DMS153 (cell line): ENCODE measurements around the gene TAGLN3.
"Not testable (repeated sequence)": the region's sequence is repeated elsewhere in the genome, so short reads cannot be mapped to it uniquely, and the experiment has no call there.

ENCODE experiments used
- DNase-seq: peaks from one replicate; lab custom pipeline; 2025; lab: John Stamatoyannopoulos, UW

The TAGLN3 gene

DNA sequence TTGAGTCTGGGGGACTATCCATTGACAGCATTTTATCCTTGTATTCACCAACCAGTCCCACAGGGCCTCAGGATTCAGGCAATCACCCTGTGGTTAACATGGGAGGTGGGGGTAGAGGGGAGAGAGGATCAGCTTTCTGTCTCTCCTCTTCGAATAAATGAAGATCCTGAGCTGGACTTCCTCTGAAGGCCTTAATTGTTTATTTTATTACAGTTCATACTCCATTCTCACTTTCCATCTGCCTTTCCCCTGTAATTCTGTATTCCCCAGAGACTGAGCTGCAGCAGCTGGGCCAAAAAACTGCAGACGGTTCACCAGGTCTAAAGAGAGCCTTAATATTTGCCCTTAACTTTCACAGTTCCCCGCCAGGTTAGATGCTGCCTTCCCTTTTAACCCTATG is 11.9 kb downstream of the TAGLN3 start:
- peak; percentile 58 for DNase-seq

DNA sequence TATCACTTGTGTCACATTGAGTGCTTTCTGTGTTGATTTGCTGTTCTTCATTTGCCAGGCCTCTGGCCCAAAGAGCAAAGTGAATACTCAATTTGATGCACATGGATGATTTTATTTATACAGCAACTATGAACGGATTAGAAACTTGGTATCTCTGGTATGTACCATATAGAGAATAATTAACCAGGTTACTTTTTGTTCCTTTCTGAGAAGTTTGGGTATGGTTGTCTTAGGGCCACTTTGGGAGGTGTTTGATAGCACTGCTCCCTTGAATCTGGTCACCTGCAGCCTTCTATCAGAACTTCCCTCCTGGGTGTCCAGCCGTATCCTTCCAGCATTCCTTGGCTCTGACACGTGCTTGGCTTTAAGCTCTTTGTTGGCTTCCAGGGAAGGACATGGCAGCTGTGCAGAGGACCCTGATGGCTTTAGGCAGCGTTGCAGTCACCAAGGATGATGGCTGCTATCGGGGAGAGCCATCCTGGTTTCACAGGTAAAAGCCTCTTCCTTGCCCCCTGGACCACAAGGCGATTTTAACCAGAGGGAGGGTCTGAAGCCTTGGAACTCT is 12.7 kb downstream of the TAGLN3 start:
- DNase-seq = no peak

DNA sequence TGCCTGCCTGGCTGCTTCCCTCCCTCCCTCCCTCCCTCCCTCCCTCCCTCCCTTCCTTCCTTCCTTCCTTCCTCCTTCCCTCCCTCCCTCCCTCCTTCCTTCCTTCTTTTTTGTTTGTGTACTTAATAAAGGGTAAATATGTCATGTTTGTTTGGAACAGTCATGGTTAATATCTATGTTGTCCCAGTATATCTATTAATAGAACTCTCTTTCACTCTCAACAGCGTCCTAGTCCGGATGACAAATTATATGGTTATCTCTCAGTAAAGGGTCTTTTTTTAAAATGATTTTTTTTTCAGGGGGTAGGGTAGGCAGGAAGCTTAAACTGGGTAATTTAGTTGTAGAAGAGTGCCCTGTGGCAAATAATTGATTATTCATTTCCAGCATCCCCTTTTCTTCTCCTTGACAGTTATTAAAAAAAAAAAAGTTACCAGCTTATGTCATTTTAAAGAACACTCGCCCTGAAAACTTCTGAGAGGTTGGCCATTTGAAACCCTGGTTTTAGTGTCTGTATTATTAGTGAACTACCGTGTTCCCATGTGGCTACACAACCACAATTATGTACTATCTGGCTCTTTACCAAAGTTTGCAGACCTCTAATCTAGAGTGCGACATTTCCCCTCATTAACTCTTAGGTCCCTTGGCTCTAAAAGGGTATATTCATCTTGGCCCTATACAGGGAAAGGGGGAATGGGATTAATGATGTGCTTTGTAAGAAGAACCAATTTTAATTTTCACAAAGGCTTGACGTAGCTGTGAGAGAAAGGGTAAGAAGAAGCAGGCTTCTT is 13.7 kb downstream of the TAGLN3 start:
- DNase-seq = no peak

DNA sequence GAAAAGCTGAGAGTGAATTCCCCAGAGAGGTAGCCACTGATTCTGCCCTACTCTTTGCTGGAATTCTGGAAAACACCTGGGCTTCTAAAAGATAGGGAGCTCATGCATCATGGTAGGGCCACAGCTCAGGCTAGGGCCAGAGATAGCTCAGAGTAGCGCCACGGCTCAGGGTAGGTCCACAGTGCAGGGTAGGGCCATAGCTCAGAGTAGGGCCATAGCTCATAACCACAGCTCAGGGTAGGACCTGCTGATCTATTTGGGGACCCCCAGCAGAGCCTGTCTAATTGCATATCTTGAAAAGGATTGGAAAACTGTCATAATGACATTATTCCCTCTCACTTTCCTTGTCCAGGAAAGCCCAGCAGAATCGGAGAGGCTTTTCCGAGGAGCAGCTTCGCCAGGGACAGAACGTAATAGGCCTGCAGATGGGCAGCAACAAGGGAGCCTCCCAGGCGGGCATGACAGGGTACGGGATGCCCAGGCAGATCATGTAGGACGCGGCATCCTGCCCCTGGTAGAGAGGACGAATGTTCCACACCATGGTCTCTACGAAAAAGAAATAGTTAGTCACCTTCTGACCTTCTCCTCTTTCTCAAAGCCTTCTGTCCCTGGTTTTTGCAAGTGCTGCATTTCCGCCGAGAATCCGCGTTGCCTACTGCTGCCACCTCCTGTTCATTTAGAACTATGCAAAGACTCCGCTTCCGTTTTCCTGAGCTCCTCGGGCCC is 14.5 kb downstream of the TAGLN3 start:
- DNase-seq = no peak

DNA sequence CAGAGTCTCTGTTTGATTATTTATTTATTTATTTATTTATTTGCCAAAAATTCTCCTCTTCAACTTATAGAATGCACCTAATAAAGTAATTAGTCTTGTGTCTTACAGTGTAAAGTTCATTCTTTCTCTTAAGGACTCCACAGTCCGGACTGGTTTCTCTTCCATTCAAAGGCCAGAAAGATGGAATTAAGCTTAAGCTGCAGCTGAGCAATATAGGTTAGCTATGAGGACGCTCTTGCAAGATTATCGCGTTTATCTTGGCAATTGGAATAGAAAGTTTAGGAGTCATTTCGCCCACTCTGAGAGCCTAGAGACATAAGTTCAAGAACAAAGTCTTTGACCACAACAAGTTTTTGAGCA is 15.0 kb downstream of the TAGLN3 start:
- DNase-seq = no peak

DNA sequence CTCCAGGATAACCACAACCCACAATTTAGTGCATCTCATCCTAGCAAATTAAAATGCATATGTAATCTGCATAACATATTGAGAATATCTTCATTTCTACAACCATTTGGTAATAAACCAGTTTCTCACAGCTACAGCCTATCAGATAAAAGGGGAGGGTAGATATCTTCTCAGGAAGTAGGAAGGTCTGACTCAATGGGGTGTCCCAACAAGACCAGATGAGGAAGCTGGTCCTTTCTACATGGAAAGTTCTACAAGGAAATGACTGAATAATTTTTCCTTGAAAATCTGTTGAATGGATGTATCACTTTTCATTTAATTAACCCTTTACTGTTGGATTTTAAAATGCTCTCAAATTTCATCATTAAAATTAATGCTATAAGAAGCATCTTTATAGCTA is 18.4 kb downstream of the TAGLN3 start:
- DNase-seq = no peak

DNA sequence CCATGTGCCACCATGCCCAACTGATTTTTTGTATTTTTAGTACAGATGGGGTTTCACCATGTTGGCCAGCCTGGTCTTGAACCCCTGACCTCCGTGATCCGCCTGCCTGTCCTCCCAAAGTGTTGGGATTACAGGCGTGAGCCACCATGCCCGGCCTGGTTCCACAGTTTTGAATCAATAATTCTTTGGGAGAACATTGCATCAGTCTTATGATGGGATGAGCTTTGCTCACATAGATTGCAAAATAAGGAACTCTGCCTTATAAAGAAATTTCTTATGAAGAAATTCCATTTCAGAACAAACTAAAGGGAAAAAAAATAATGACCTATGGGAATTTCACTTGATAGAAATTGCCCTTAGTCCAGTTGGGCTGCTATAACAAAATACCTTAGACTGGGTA is 20.0 kb downstream of the TAGLN3 start:
- no peak for DNase-seq

DNA sequence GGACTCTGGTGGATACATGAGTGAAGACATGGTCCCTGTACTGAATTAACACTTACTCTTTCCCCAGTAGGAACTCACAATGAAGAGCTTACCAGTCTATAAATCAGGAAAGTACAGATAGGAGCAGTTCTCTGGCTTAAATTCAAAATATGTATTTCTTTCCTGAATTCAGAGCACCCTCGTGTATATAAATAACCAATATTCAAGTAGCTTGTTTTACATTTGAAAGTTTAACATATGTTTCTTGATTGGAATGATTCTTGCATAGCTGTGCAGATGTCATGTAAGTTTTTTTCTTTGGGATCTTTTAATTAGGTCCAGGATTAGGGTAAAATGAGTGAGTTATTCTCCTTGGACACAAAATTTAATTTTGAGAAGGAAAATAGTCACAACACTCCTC is 21.0 kb downstream of the TAGLN3 start:
- DNase-seq = no peak

DNA sequence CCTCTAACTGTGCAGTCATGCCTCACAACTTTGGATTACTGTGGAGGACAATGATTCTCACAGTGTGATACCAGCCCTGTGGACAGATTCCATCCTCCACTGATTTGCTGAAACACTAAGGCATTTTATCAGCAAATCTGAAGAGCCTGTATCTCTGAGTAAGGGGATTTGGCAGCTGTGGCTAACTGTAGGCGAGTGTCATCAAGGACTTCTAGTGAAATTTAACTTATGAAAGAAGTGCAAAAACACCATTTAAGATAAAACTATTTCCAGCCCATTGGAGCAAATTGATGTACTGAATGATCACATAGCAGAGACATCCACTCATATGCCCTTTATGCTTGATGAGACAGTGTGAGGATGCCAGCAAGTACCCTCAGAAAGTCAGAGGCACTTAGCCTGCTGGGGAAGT is 22.0 kb downstream of the TAGLN3 start:
- no peak for DNase-seq

DNA sequence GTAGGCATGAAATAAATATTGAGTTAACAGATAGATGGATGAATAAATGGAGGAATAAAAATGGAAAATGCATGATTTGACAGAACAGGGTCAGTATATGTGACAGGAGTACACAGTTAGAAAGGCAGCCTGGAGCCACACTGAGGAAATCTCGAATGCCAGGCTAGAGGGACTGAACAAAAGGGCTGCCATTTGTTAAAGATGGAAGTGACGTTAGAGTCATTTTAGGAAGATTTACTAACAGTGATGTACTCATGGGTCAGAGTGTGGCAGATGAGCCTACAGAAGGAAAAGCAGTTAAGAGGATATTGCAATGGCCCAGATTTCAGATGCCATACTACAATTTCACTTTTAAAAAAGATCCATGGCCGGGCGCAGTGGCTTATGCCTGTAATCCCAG is 28.4 kb downstream of the TAGLN3 start:
- DNase-seq = no peak

DNA sequence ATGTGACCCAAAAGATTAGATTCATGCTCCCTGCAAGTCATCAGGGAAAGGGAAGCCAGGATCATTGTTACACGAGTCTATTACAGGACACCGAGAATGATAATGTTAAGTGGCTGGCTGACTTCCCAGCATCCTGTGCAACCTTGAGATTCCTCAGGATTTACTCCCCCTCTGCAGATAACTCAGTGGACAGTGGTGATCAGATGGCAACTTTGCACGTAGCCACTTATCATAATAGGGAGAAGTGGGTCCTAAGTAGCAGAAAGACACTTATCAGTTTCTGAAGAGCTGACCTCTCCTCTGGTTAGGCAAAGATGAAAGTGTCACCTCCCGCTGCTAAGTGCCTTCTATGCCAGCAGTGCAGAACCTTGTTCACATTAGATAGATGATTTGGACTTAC is 29.1 kb downstream of the TAGLN3 start:
- DNase-seq = no peak

DNA sequence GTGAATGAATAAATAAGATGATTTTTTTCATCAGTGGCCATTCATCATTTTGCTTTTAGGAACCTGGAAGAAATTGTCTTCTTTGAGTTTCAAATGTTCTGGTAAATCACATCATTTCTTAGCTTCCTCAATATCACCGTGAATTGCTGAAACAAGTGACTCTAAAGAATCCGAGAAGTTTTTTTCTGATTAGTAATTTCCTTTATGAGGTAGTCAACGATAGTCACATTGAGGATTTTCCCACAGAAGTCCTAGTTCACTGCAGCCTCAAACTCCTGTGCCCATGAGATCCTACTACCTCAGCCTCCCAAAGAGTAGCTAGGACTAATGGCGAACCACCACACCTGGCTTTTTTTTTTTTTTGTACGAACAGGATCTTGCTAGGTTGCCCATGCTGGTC is 32.2 kb downstream of the TAGLN3 start:
- DNase-seq = no peak

DNA sequence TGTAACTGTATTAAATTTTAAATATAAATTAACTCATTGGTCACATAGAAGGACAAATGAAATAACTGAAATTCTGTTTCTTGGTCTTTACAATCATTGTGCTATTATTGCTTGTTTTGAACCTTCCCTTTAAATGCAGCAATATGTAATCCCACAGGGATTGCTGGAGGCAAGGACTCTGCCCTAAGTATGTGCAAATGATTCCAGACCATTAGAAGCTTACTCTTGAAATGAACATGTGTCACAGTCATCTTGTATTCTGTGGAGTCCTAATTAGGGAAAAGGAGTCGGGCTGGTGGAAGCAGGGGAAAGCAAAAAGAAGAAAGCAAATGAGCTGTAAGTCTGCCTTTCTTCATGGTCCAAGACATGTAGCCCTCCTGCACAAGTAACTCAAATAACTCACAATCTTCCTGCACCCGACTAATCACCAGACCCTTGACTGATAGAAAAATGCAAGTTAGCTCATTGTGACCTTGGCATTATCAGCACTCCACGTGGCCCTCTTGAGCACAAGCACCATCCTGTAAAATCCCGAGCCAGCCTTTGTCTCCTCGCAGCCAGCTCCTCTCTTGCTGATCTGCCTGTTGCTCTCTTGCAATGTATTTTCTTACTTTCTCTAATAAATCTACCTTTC is 33.5 kb downstream of the TAGLN3 start:
- no peak for DNase-seq

DNA sequence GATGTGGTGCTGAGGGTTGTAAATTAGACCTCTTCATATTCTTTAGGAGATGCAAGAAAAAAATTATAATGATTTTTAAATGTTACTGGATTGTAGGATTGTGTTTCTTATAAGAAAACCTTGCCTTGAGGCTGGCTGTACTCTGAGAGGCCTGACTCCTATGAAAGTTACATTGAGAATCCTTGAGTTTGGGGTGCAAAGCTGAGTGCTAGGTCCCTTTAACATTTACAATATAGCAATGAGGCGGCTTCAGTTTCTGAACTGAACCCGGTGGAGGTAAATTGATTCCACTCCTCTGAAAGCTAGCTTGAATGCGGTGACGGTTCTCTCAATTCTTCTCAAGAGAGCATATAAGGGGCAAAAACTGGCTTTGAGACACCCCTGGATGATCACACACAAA is 35.7 kb downstream of the TAGLN3 start, which contains the start of gene TMPRSS7:
TSS of gene TMPRSS7 (plus strand) at position 301 of the 400 bp plus-strand sequence. CDS start 110 bp downstream, outside the sequence.
- DNase-seq = no peak

DNA sequence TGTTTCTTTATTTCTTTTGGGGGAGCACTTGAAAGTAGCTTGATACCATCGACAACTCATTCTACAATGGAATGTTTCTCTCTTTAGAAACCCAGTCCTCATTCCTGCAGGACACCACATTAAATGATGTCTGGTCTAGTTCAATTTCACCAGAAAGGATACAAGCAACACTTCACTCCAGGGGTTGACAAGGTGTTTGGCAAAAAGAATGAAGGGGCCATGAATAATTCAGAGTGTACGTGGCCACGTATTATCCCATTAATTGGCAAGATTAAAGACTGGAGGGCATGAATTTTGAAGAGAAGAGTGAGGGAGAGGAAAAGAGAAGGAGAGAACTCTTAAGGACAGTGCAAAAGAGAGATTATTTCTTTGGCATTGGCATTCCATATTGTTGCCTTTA is 36.5 kb downstream of the TAGLN3 start:
- DNase-seq = no peak

DNA sequence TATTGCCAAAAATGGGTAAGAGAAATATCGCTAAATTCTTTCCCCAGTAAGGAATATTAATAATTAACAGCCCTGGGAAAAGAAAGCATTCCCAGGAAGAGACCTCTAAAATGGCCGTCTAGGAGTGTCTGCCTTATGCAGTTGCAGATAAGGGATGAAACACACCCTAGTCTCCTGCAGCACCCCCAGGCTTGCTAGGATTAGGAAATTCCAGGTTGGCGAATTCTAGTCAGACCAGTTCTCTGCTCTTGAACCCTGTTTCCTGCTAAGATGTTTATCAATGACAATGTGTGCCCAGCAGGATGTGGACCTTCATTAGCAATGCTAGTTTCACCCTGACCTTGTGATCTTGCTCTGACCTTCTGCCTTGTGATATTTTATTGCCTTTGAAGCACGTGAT is 38.5 kb downstream of the TAGLN3 start:
- DNase-seq = not testable (repeated sequence)

DNA sequence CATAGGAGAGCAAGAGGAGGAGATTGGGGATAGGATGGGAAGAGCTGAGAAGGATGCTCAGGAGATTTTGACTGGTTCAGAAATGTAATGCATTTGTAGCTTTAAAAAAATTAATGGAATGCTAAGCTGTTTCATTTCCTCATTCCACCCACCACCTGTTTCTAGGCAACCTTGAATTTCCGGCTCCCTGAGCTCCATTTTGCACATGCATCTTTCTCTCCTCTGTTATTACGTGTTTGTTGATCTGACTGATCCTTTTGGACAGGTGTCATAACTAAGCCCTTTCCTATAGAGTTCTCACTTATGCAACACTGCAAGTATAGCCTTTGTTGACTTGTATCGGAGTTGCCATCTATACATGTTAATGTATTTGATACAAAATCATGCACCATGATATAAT is 40.1 kb downstream of the TAGLN3 start:
- DNase-seq = peak; percentile 57

DNA sequence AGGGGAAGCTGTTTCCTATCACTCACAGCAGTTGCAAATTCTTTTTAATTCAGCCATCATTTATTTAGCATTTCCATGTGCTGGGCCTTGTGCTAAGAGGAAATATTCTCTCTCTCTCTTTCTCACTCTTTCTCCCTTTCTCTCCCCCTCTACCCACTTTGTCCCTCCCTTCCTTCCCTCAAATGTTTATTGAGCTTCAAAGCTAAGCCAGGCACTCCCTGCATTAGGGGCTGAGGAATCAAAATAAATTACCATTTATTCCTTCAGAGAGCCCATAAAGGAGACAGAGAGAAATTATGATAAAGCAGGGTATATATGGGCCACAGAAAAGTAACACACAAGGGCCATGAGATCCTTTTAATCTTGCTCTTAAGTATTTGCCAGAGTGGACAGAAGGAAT is 42.6 kb downstream of the TAGLN3 start:
- DNase-seq = no peak

DNA sequence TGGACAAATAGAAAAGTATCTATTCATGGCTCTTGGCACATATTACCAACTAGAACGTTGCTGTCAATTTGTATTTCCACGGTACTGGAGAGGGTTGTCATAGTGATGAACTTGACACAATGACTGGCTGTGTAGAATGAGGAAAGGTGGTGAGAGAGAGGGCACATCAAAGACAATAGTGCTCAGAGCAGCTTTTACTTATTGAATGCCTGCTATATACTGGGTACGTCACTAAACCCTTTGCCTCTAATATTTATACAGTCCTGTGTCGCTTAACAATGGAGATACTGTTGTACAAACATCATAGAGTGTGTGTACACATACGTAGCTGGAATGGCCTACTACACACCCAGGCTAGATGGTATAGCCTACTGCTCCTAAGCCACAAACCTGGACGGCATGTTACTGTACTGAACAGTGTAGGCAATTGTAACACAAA is 44.1 kb downstream of the TAGLN3 start:
- peak; percentile 100 for DNase-seq

DNA sequence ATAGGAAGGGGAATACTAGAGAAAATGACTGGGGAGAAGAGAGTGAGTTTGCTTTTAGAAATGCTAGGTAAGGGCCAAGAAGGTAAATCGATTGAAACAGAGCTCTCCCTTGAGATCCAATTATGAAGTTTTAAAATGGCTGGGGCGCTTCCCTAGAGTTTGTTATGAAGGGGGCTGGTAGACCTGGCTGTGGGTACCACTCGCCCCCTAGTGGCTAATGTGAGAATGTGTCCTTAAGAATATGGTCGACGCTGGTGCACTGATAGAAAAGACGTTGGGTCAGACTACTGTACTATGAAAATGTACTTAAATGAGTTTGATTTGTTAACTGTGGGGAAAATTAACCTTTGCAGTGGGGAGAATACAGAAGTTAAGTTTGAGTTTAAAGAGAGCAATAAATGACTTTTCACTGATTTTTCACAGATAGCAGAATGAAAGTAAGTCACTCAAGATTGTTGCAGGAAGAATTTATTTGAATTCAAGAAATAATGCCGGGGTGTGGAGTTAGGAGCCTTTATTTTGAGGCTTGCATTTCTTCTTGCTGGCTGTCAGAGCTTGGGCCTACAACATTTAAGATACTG is 45.0 kb downstream of the TAGLN3 start:
- peak; percentile 70 for DNase-seq

DNA sequence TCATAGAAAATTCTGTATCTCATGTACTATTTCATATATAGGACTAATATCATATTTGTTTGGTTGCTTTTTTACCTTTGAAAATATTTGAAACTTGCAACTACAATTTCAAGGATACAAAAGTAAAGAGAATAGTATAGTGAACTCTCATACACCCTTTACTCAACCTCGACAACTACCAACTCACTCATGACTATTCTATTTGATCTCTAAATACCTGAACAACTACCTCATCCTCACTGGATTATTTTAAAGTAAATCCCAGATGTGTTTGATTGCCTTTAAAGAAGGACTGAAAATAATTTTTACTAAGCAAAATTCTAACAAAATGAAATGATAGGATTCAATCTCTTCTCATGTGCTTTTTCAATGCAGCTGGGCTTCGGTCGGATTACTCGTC is 47.9 kb downstream of the TAGLN3 start:
- DNase-seq = no peak

DNA sequence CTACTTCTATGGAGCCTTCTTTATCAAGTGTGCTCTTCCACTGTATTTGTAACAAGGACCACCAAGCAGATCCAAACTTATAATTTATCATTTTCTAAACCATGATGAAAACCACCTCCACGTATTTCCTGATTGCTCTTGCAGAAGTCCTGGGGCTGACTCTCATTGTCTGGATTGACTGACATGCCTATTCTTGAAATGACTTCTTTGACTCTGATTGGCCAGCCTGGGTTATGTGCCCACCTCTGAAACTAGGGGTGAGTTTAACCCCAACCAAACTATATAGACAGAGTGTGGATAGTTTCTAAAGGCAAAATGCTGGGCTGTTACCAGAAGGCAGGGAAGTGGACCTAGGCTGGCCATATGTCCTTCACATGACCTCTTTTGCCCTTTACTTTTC is 48.5 kb downstream of the TAGLN3 start:
- no peak for DNase-seq
